Right atrium auricular region (tissue), 2 donors: ENCODE results near the gene DYRK4. TPM values are rescaled to one million over a fixed set of nuclear protein-coding genes. Genes with fewer than 3 reads are reported as not detected.

Source experiments
- DNase-seq: peaks from one replicate; pipeline ENCODE4 v3.0.0-alpha.2; 2019; ENCODE audit warnings: low spot score
- H3K27ac ChIP-seq, 2 donors: fragments of 200-600 bp; sonication (generic); 1 replicate in 1 of 2; 2 replicates in 1 of 2; pipeline ENCODE4 v1.5.1; 2016 to 2019
- H3K27me3 ChIP-seq, 2 donors: fragments of 200-600 bp; sonication (generic); one replicate each; pipeline versions ENCODE4 v1.5.1 to v1.6.0; 2017 to 2019
- H3K36me3 ChIP-seq: fragments of 200-600 bp; sonication (generic); one replicate; pipeline ENCODE4 v1.5.1; 2016
- H3K4me1 ChIP-seq, 2 donors: fragments of 200-600 bp; sonication (generic); one replicate each; pipeline versions ENCODE4 v1.5.1 to v1.6.0; 2017 to 2019
- H3K4me3 ChIP-seq, 2 donors: fragments of 200-600 bp; sonication (generic); 1 replicate in 1 of 2; 2 replicates in 1 of 2; pipeline ENCODE4 v1.5.1; 2017 to 2019; ENCODE audit warnings: mild to moderate bottlenecking in 1 of 2, moderate library complexity in 1 of 2
- H3K9me3 ChIP-seq, 2 donors: fragments of 200-600 bp; sonication (generic); one replicate each; pipeline ENCODE4 v1.5.1; 2019
- CTCF ChIP-seq, 2 donors: fragments of 200-600 bp; sonication (generic); IDR thresholded peaks; one replicate each; pipeline ENCODE4 v1.5.1; 2019; ENCODE audit warnings: antibody characterized with exemption in 2 of 2
- total RNA-seq, 2 donors: library from RNA; depleted of rRNA; stranded (reverse); fragments of >200 nt; gene quantifications; one replicate each; pipeline ENCODE4 v1.1.0, GENCODE V29; 2016

DYRK4 gene
- total RNA-seq, 2 donors from 2014 or later, result 31.7 to 41.1 TPM

- H3K27ac ChIP-seq, result no peak overlapping the region
- H3K4me3 ChIP-seq, result no peak overlapping the region
- no peaks in the 10 kb centered on the region for H3K27me3 ChIP-seq
- TF ChIP-seq CTCF (IDR thresholded peaks at IDR 0.05), result no peak
- peaks cover 0 to 9% of the 10 kb centered on the region in 2 donors for H3K4me1 ChIP-seq
- DNase-seq, result no peak
- H3K9me3 ChIP-seq, result no peaks in the 10 kb centered on the region
- no peaks in the 10 kb centered on the region for H3K36me3 ChIP-seq
These were observed 4.5 kb downstream of the DYRK4 start for GRCh38 chr12:4566474-4566873.

GRCh38 chr12:4567073-4567881, 5.3 kb downstream of the DYRK4 start:
- Histone ChIP-seq H3K36me3 (no peaks in the 10 kb centered on the region), H3K4me3 (no peak overlapping the region), H3K27me3 (no peaks in the 10 kb centered on the region), H3K9me3 (no peaks in the 10 kb centered on the region), H3K27ac (no peak overlapping the region), H3K4me1 (peaks cover 0 to 2% of the 10 kb centered on the region in 2 donors)
- DNase-seq, result no peak
- no peak for TF ChIP-seq CTCF (IDR thresholded peaks at IDR 0.05)

- H3K9me3 ChIP-seq, result no peaks in the 10 kb centered on the region
- no peak overlapping the region for H3K4me3 ChIP-seq
- DNase-seq, result no peak
- no peak for TF ChIP-seq CTCF (IDR thresholded peaks at IDR 0.05)
- H3K27ac ChIP-seq, result no peak overlapping the region
- H3K27me3 ChIP-seq, result no peaks in the 10 kb centered on the region
- no peaks in the 10 kb centered on the region for H3K4me1 ChIP-seq
- H3K36me3 ChIP-seq, result no peaks in the 10 kb centered on the region
These were observed 7.3 kb downstream of the DYRK4 start for GRCh38 chr12:4569261-4569660.

DNA sequence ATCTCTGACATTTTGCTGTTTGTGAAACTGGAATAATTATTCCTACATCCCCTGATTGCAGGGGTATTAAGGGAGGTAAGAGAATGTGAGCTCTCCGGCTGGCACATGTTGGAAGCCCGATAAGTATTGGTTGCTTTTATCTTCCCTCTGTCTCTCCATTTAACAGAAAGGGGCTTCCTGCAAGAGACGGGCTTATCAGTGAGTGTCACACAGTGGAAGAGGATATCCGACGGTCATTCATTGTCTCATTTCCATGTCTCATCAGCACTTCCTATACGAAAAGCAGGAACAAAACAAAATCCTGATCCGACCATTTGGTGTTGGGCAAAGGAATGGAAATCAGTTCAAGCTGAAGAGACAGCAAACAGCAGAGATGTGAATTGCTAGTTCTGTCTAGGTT, 10.7 kb downstream of the DYRK4 start:
- Histone ChIP-seq H3K4me3 (no peak overlapping the region), H3K27me3 (no peaks in the 10 kb centered on the region), H3K36me3 (no peaks in the 10 kb centered on the region), H3K27ac (no peak overlapping the region), H3K9me3 (no peaks in the 10 kb centered on the region), H3K4me1 (no peaks in the 10 kb centered on the region)
- DNase-seq, result no peak
- no peak for TF ChIP-seq CTCF (IDR thresholded peaks at IDR 0.05)

DNA sequence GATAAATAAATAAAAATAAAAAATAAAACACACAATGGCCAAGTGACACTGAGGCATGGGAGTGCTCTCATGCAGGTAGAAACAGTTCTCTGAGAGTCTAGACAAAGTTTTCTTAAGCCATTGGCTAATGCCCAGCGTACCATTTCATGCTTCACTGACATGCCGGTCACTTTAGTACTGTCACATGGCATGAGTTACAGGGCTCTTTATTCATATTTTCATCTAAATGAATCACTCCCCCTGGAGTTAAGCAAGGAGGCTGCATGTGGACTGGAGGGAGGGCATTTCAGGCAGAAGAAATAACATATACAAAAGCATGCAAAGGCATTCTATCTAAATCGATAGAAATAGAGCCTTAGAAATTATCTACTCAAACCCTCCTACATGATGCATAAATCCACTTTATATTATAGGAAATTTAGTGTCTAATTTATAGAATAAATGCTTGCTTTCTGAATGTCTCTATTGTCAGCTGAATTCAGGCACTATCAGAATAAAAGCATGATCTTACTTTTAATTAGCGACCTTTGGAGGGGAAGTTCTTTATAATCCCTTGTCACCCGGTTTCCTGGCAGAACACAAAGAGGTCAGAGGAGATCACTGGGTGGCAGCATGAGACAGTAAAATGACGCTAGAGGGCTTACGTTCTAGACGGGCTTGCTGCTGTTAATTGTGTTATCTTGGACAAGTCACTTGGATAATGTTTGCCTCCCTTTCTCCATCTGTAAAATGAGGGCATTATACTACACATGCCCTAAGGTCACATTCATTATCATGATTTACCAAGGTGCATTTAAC, 17.5 kb downstream of the DYRK4 start:
- Histone ChIP-seq H3K27me3 (no peaks in the 10 kb centered on the region), H3K9me3 (no peaks in the 10 kb centered on the region), H3K4me1 (no peaks in the 10 kb centered on the region), H3K4me3 (no peak overlapping the region), H3K27ac (no peak overlapping the region), H3K36me3 (no peaks in the 10 kb centered on the region)
- no peak for DNase-seq
- no peak for TF ChIP-seq CTCF (IDR thresholded peaks at IDR 0.05)
